ENCODE data around the gene SENP5.
A peak's percentile ranks its signal among the peaks of the same experiment; 100 is the strongest.
"Not testable (repeated sequence)": the region's sequence is repeated elsewhere in the genome, so short reads cannot be mapped to it uniquely, and the experiment has no call there.

Gene SENP5, protein sequence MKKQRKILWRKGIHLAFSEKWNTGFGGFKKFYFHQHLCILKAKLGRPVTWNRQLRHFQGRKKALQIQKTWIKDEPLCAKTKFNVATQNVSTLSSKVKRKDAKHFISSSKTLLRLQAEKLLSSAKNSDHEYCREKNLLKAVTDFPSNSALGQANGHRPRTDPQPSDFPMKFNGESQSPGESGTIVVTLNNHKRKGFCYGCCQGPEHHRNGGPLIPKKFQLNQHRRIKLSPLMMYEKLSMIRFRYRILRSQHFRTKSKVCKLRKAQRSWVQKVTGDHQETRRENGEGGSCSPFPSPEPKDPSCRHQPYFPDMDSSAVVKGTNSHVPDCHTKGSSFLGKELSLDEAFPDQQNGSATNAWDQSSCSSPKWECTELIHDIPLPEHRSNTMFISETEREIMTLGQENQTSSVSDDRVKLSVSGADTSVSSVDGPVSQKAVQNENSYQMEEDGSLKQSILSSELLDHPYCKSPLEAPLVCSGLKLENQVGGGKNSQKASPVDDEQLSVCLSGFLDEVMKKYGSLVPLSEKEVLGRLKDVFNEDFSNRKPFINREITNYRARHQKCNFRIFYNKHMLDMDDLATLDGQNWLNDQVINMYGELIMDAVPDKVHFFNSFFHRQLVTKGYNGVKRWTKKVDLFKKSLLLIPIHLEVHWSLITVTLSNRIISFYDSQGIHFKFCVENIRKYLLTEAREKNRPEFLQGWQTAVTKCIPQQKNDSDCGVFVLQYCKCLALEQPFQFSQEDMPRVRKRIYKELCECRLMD

DNA sequence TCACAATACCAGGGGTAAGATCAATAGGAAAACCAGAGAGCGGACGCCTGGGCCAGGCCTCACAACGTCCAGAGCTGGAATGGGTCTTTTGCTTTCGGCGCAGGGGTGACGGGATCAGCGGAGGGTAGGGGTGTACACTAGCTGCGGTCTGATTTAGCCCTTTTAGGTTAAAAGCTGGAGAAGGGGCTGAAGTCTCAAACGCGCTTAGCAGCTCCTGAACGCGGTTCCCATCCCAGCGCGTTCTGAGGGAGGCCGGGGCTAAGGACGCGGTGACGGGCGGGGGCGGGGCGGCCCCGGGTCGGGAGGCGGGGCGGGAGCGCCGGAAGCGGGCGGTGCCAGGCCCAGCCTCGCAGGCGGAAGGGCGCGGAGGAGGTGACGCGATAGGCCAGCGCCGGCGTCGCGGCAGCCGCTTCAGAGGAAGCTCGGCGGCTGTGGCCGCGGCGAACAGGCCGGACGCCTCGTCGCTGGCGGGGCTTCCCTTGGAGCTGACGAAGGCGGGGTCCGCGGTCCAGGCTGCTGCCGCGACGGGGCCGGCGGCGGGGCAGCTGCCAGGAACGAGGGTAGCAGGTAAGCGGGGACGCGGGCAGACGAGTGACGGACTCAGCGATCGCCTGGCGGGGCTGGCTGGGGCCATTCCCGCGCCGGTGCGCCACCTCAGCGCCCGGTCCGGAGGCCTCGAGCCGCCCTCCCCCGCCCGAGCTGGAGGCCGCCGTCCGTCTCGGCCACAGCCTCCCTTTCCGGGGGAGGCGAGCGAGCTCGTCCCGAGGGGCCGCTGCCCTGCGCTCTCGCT is at the start of gene SENP5:
SENP5 (plus strand) TSS at position 414 of the 790 bp plus-strand sequence. CDS start 17,262 bp downstream, outside the sequence.
- DNase-seq: peak; percentile 85

- DNase-seq: no peak
Observed at GRCh38 chr3:196821806-196822355, 45.8 kb upstream of the SENP5 start.

GRCh38 chr3:196829651-196830050 is 38.1 kb upstream of the SENP5 start:
- not testable (repeated sequence) for DNase-seq

DNA sequence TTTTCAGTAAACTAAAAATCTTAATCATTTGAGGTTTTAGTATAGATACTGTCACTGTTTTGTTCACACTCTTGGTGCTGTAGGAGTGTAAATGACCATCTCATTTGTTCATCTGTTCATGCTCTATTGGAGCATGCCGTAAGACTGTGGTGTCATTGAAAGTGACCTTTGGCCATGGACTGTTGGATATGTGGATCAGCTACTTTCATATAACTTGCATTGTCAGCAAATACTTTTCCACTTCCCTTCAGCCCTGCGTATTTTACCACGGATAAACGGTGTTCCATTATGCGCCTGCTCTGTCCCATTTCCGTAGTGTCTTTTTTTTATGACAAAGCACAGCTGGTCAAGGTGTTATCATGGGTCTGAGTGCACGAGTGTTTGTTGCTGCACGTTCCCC is 32.6 kb upstream of the SENP5 start:
- no peak for DNase-seq

GRCh38 chr3:196836626-196837025 is 31.1 kb upstream of the SENP5 start:
- DNase-seq: not testable (repeated sequence)

- peak; percentile 69 for DNase-seq
Observed at GRCh38 chr3:196837819-196838420, 29.8 kb upstream of the SENP5 start.

- not testable (repeated sequence) for DNase-seq
Observed at GRCh38 chr3:196839351-196839750, 28.4 kb upstream of the SENP5 start.

GRCh38 chr3:196842567-196843434 is 24.9 kb upstream of the SENP5 start:
- DNase-seq: no peak

- DNase-seq: no peak
Observed at GRCh38 chr3:196843435-196844110, 24.1 kb upstream of the SENP5 start.

DNA sequence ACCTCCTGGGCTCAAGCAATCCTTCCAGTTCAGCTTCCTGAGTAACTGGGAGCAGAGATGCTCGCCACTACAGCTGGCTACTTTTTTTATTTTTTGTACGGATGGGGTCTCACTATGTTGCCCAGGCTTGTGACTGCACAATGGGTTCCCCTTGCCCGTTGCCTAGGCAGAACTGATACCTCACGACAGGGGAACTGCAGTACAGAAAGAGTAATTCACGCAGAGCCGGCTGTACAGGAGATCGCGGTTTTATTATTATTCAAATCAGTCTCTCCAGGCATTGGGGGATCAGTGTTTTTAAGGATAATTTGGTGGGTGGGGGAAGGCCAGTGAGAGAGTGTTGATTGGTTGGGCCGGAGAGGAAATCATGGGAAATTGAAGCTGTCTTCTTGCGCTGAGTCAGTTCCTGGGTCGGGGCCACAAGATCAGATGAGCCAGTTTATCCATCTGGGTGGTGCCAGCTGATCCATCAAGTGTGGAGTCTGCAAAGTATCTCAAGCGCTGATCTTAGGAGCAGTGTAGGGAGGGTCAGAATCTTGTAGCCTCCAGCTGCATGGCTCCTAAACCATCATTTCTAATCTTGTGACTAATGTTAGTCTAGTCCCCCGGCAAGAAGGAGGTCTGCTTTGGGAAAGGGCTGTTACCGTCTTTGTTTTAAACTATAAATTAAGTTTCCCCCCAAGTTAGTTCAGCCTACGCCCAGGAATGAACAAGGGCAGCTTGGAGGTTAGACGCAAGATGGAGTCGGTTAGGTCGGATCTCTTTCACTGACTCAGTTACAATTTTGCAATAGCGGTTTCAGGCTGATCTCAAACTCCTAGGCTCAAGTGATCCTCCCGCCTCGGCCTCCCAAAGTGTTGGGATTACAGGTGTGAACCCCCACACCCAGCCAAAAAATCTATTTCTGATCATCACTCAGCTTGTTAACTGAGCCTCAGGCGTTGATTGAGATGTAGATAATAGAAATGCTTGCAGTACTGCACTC is 23.2 kb upstream of the SENP5 start:
- not testable (repeated sequence) for DNase-seq

GRCh38 chr3:196848375-196848774 is 19.3 kb upstream of the SENP5 start:
- DNase-seq: not testable (repeated sequence)

GRCh38 chr3:196849180-196849741 is 18.5 kb upstream of the SENP5 start:
- DNase-seq: no peak

DNA sequence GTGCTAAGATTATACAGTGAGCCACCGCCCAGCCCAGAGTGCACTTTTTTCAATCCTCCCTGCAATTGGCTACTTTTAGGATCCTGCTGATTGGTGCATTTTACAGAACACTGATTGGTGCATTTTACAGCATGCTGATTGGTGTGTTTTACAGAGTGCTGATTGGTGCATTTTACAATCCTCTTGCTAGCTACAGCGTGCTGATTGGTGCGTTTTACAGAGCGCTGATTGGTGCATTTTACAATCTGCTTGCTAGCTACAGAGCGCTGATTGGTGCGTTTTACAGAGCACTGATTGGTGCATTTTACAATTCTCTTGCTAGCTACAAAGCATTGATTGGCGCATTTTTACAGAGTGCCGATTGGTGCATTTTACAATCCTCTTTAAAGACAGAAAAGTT is 4.7 kb upstream of the SENP5 start:
- not testable (repeated sequence) for DNase-seq

GRCh38 chr3:196867155-196867506 is 589 bp upstream of the SENP5 start:
- no peak for DNase-seq

- DNase-seq: peak; percentile 4
Observed at GRCh38 chr3:196868297-196868661, 559 bp downstream of the SENP5 start.

- DNase-seq: no peak
Observed at GRCh38 chr3:196872316-196872715, 4.6 kb downstream of the SENP5 start.

DNA sequence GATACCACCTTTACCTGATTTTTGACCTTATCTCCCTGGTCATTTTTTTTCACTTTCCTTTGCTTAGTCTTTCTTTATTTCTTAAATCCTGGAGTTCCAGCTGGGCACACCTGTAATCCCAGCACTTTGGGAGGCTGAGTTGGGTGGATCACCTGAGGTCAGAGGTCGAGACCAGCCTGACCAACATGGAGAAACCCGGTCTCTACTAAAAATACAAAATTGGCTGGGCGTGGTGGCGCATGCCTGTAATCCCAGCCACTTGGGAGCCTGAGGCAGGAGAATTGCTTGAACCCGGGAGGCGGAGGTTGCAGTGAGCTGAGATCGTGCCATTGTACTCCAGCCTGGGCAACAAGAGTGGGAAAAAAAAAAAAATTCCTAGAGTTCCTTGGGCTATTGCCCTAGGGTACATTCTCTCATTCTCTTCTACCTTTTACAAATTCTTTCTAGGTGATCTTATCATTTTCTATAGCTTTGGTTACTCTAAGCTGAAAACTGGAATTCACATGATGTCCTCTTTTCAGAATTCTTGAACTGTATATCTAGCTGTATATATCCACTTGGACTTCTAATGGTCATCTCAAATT is 6.9 kb downstream of the SENP5 start:
- DNase-seq: not testable (repeated sequence)

GRCh38 chr3:196875258-196875657 is 7.5 kb downstream of the SENP5 start:
- no peak for DNase-seq

DNA sequence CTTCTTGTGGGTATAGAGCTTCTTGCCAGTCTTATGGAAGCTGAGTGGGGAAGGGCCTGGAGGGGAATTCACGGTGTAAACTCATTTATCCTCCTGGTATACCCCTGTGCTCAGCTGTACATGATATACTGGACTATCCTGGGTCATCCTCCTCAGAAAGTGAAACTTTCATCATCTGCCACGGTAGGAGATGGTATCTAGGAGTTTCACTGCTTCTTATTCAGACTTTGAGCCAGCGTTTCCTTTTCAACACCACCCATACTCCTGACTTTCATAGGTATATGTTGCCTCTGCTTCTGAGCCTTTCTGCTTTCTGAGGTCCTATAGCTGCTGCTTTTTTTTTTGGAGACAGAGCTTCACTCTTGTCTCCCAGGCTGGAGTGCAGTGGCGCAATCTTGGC is 15.6 kb downstream of the SENP5 start:
- no peak for DNase-seq

Measured in activated gamma-delta T cell treated with Interleukin-2 at 50 U/mL for 16 hours (primary cell).